Ovary (tissue), 9 donors: ENCODE results near the gene CSH1. TPM values are rescaled to one million over a fixed set of nuclear protein-coding genes. Genes with fewer than 3 reads are reported as not detected.
"Not testable (repeated sequence)": the region's sequence is repeated elsewhere in the genome, so short reads cannot be mapped to it uniquely, and the experiment has no call there.

ENCODE experiments used
- DNase-seq, 5 donors: peaks; one replicate each; pipeline ENCODE4 v3.0.0-alpha.2; 2019 to 2020
- H3K27ac ChIP-seq, 2 donors: fragments of 200-600 bp; one replicate each; pipeline versions ENCODE4 v1.5.1 to v1.8.0; 2019 to 2022
- H3K27me3 ChIP-seq: fragments of 200-600 bp; one replicate; pipeline ENCODE4 v1.8.0; 2022
- H3K36me3 ChIP-seq: fragments of 200-600 bp; sonication (generic); one replicate; pipeline ENCODE4 v1.5.1; 2019
- H3K4me1 ChIP-seq: one replicate; pipeline ENCODE4 v1.8.1; 2013; ENCODE audit warnings: mild to moderate bottlenecking, moderate library complexity; ENCODE audit not compliant: insufficient read depth
- H3K4me3 ChIP-seq: fragments of 200-600 bp; sonication (generic); one replicate; pipeline ENCODE4 v1.5.1; 2017
- H3K9me3 ChIP-seq, 2 donors: fragments of 200-600 bp in 1 of 2; sonication (generic) in 1 of 2; one replicate each; pipeline versions ENCODE4 v1.5.1 to v1.8.1; 2013 to 2019; ENCODE audit warnings: mild to moderate bottlenecking in 1 of 2, moderate library complexity in 1 of 2
- EP300 ChIP-seq: sonication (generic); formaldehyde crosslinking; IDR thresholded peaks from one replicate; pipeline ENCODE4 v1.6.1; 2017; ENCODE audit warnings: antibody characterized with exemption
- POLR2A ChIP-seq: fragments of 450-650 bp; IDR thresholded peaks from one replicate; pipeline ENCODE4 v1.6.1; 2017; ENCODE audit warnings: antibody characterized with exemption, mild to moderate bottlenecking, moderate library complexity
- WGBS, 3 donors: extraction: QIAGEN DNeasy Blood & Tissue Kit in 1 of 3; methylation state at CpG; one replicate each; pipeline versions ENCODE4 v1.1.5 to v1.1.7; 2013 to 2017; 5-methylcytosine and 5-hydroxymethylcytosine counted together
- intact Hi-C, 4 donors: fragments of 100-400 bp; cut with DNase I; formaldehyde crosslinking; loops; one replicate each; pipeline versions ENCODE4 v1.11.0 to v1.15.1; 2022 to 2023
- polyA plus RNA-seq, 2 donors: library from polyadenylated mRNA; stranded (reverse); fragments of 200-250 nt in 1 of 2; fragments of 350-450 nt in 1 of 2; fragmentation: Illumina TruSeq in 1 of 2; extraction: RNeasy Lipid Tissue Mini Kit (QIAGEN cat#74804) in 1 of 2; gene quantifications; one replicate each; pipeline ENCODE4 v1.2.3, GENCODE V29; 2013 to 2014
- total RNA-seq, 7 donors: library from RNA; depleted of rRNA in 2 of 7; stranded (reverse); fragments of >200 nt in 2 of 7; fragmentation: NEBNext Ultra II Directional in 3 of 7; extraction: Animal tissue kit (Norgen Biotek cat#: 25700) in 3 of 7; gene quantifications; one replicate each; pipeline versions ENCODE4 v1.1.0 to v1.2.4, GENCODE V29; 2016 to 2023
- TF ChIP-seq, protein P1 (sequence below), 3 donors: fragments of 450-650 bp in 2 of 3; fragments of 200-600 bp in 1 of 3; IDR thresholded peaks; one replicate each; pipeline versions ENCODE4 v1.5.1 to v1.8.0; 2016 to 2022; ENCODE audit warnings: antibody characterized with exemption in 3 of 3, mild to moderate bottlenecking in 1 of 3
- donor health status: DM: no; HTN: no; CAD: no; lungs with moderate emphysema.
- donor health status: DM: no; HTN: no; CAD: no.
- donor health status: Bipolar disorder and iron deficiency.
- donor health status: DM: yes; HTN: yes; CAD: no.
- donor health status: DM: no; HTN: no; CAD: no.
- donor health status: DM: yes; HTN: yes; CAD: no.

The CSH1 gene
- total and polyA plus RNA-seq, 9 donors = not detected

DNA sequence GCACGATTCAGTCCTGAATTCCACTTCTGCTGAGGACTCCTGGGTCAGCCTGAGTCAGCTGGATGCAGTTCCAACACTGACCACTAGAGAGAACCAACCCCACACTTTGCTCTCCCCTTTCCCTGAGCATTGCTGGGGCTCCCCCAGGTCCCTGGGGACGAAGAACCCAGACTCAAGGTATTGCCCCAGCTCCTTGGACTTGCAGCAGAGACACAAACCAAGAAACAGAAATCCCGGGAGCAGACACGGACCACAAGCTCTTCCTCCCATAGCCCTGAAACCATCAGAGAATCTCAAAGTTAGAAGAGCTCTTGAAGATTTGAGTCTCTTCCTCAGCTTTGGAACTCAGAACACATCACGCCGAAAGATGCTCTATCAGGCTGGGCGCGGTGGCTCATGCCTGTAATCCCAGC, 22.9 kb upstream of the CSH1 start:
- intact Hi-C loops = loop anchor here in 3 of 4 donors (5.0 to 10.0 kb wide), 4 partner anchors 105 to 365 kb away; partner anchors contain the start of genes ERN1 (in 2 of the 3) and ICAM2 (in 1 of the 3)
- 37 to 41% (median 39%) methylated on average over 8 of the region's 8 CpGs for WGBS, 3 donors
- peak; percentile 51 to 65 (median 63) for DNase-seq
- TF ChIP-seq, protein P1, sequence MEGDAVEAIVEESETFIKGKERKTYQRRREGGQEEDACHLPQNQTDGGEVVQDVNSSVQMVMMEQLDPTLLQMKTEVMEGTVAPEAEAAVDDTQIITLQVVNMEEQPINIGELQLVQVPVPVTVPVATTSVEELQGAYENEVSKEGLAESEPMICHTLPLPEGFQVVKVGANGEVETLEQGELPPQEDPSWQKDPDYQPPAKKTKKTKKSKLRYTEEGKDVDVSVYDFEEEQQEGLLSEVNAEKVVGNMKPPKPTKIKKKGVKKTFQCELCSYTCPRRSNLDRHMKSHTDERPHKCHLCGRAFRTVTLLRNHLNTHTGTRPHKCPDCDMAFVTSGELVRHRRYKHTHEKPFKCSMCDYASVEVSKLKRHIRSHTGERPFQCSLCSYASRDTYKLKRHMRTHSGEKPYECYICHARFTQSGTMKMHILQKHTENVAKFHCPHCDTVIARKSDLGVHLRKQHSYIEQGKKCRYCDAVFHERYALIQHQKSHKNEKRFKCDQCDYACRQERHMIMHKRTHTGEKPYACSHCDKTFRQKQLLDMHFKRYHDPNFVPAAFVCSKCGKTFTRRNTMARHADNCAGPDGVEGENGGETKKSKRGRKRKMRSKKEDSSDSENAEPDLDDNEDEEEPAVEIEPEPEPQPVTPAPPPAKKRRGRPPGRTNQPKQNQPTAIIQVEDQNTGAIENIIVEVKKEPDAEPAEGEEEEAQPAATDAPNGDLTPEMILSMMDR (IDR thresholded peaks at IDR 0.05) = peak; percentile 67 to 87 (median 81)
- TF ChIP-seq POLR2A (no peak), EP300 (no peak)
- Histone ChIP-seq H3K4me3 (no peak overlapping the region), H3K4me1 (peaks cover 2% of the 10 kb centered on the region), H3K27me3 (no peaks in the 10 kb centered on the region), H3K27ac (no peak overlapping the region), H3K36me3 (no peaks in the 10 kb centered on the region), H3K9me3 (no peaks in the 10 kb centered on the region)

DNA sequence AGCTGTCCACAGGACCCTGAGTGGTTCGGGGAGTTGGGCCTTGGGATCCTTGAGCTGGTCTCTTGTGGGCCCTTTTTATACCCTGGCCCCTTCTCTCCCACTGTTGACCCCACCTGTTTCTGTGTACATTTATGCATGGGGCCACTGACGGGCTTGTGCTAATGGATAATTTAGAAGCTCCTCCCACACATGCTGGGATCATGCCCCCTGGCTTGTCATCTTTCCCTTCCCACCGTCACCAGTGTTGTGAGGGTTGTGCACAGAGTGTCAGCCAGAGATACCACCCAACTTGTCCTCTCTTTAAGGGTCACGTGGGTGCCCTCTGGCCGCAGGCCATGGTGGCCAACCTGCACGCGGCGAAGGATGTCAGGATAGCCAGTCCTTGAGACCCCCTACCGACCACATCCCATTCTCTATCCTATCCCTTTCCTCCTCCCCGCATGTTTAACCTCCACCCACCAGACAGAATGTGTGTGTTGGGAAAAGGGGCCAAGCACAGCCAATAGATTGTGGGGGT, 22.5 kb upstream of the CSH1 start, which contains the start of gene GH1:
Gene GH1 (minus strand): TSS at position 51 of the 517 bp plus-strand sequence. CDS start 63 bp downstream, outside the sequence.
- intact Hi-C loops = loop anchor here in 3 of 4 donors (5.0 to 10.0 kb wide), 4 partner anchors 106 to 366 kb away; partner anchors contain the start of genes ERN1 (in 2 of the 3) and ICAM2 (in 1 of the 3)
- not testable (repeated sequence) for H3K27ac ChIP-seq, H3K4me3 ChIP-seq, H3K9me3 ChIP-seq, DNase-seq, H3K4me1 ChIP-seq, H3K36me3 ChIP-seq, H3K27me3 ChIP-seq
- 41 to 49% (median 43%) methylated on average over 10 of the region's 10 CpGs for WGBS, 3 donors

DNA sequence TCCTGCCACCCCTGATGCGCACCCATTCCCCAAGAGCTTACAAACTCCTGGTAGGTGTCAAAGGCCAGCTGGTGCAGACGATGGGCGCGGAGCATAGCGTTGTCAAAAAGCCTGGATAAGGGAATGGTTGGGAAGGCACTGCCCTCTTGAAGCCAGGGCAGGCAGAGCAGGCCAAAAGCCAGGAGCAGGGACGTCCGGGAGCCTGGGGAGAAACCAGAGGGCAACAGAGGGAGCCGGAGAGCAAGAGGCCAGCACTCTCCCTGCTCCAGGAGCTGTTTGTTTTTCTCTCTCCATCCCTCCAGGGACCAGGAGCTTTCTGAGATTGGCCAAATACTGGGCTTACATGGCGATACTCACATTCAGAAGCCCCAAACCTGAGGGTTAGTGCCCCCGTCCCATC, 21.9 kb upstream of the CSH1 start:
- Histone ChIP-seq H3K27ac (no peak overlapping the region), H3K9me3 (no peaks in the 10 kb centered on the region), H3K27me3 (no peaks in the 10 kb centered on the region), H3K36me3 (no peaks in the 10 kb centered on the region), H3K4me1 (peaks cover 2% of the 10 kb centered on the region), H3K4me3 (no peak overlapping the region)
- DNase-seq = peak in 1 of 5 donors; percentile 27
- intact Hi-C loops = loop anchor here in 3 of 4 donors (5.0 to 10.0 kb wide), 4 partner anchors 106 to 366 kb away; partner anchors contain the start of genes ERN1 (in 2 of the 3) and ICAM2 (in 1 of the 3)
- WGBS, 3 donors = 62 to 70% (median 65%) methylated on average over 10 of the region's 10 CpGs
- TF ChIP-seq EP300 = no peak
- TF ChIP-seq POLR2A = no peak
- TF ChIP-seq, protein P1 (IDR thresholded peaks at IDR 0.05) = no peak

DNA sequence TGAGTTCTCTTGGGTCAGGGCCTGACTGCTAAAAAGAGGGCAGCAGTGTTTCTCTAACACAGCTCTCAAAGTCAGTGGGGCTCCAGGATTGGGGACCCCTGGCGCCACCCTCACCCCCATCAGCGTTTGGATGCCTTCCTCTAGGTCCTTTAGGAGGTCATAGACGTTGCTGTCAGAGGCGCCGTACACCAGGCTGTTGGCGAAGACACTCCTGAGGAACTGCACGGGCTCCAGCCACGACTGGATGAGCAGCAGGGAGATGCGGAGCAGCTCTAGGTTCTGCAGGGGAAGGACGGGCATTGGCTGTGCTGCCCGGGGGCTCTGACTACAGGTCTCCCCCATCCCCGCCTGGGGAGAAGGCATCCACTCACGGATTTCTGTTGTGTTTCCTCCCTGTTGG, 21.3 kb upstream of the CSH1 start:
- Histone ChIP-seq H3K27ac (no peak overlapping the region), H3K36me3 (no peaks in the 10 kb centered on the region), H3K4me1 (peaks cover 2% of the 10 kb centered on the region), H3K9me3 (no peaks in the 10 kb centered on the region), H3K4me3 (no peak overlapping the region), H3K27me3 (no peaks in the 10 kb centered on the region)
- WGBS, 3 donors = 77 to 85% (median 78%) methylated on average over 13 of the region's 13 CpGs
- intact Hi-C loops = loop anchor here in 3 of 4 donors (5.0 to 10.0 kb wide), 4 partner anchors 107 to 367 kb away; partner anchors contain the start of genes ERN1 (in 2 of the 3) and ICAM2 (in 1 of the 3)
- peak in 1 of 5 donors; percentile 13 for DNase-seq
- TF ChIP-seq EP300 (no peak), POLR2A (no peak)
- TF ChIP-seq, protein P1 (IDR thresholded peaks at IDR 0.05) = no peak

DNA sequence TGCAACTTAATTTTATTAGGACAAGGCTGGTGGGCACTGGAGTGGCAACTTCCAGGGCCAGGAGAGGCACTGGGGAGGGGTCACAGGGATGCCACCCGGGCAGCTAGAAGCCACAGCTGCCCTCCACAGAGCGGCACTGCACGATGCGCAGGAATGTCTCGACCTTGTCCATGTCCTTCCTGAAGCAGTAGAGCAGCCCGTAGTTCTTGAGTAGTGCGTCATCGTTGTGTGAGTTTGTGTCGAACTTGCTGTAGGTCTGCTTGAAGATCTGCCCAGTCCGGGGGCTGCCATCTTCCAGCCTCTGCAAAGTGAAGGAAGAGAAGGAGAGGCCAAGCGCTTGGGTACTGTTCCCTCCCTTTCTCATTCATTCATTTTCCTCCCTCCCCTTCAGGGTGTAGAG, 20.8 kb upstream of the CSH1 start:
- H3K27me3 ChIP-seq, H3K9me3 ChIP-seq, H3K27ac ChIP-seq, H3K4me1 ChIP-seq, H3K36me3 ChIP-seq, H3K4me3 ChIP-seq: not testable (repeated sequence)
- peak in 1 of 5 donors; percentile 7 for DNase-seq
- WGBS, 3 donors = 79 to 85% (median 83%) methylated on average over 11 of the region's 11 CpGs
- intact Hi-C loops = loop anchor here in 3 of 4 donors (5.0 to 10.0 kb wide), 4 partner anchors 108 to 368 kb away; partner anchors contain the start of genes ERN1 (in 2 of the 3) and ICAM2 (in 1 of the 3)
